Spleen (tissue), 13 donors: ENCODE measurements around the gene DSCAML1. TPM values are rescaled to one million over a fixed set of nuclear protein-coding genes. Genes with fewer than 3 reads are reported as not detected.

Source experiments
- DNase-seq: peaks from one replicate; pipeline ENCODE4 v3.0.0-alpha.2; 2020
- H3K27ac ChIP-seq, 8 donors: fragments of 200-600 bp; sonication (generic) in 7 of 8; 1 replicate in 4 of 8; 2 replicates in 4 of 8; pipeline versions ENCODE4 v1.5.0 to v1.8.0; 2016 to 2021; ENCODE audit warnings: inconsistent platforms in 4 of 8, mild to moderate bottlenecking in 4 of 8, moderate library complexity in 1 of 8
- H3K27me3 ChIP-seq, 7 donors: fragments of 200-600 bp; sonication (generic) in 6 of 7; replicated peaks in 1 of 7; 1 replicate in 4 of 7; 2 replicates in 3 of 7; pipeline versions ENCODE4 v1.5.0 to v1.8.0; 2016 to 2021; ENCODE audit warnings: inconsistent platforms in 3 of 7, mild to moderate bottlenecking in 1 of 7
- H3K36me3 ChIP-seq, 6 donors: fragments of 200-600 bp; sonication (generic) in 5 of 6; 1 replicate in 4 of 6; 2 replicates in 2 of 6; pipeline versions ENCODE4 v1.5.0 to v1.8.0; 2016 to 2021; ENCODE audit warnings: inconsistent platforms in 2 of 6
- H3K4me1 ChIP-seq, 6 donors: fragments of 200-600 bp; sonication (generic) in 5 of 6; 1 replicate in 3 of 6; 2 replicates in 3 of 6; pipeline versions ENCODE4 v1.5.0 to v1.8.0; 2016 to 2021; ENCODE audit warnings: inconsistent platforms in 3 of 6
- H3K4me3 ChIP-seq, 8 donors: fragments of 200-600 bp; sonication (generic) in 7 of 8; 1 replicate in 4 of 8; 2 replicates in 4 of 8; pipeline versions ENCODE4 v1.5.0 to v1.8.0; 2016 to 2021; ENCODE audit warnings: inconsistent platforms in 4 of 8, mild to moderate bottlenecking in 4 of 8, moderate library complexity in 2 of 8
- H3K9me3 ChIP-seq, 8 donors: fragments of 200-600 bp; sonication (generic) in 7 of 8; 1 replicate in 4 of 8; 2 replicates in 4 of 8; pipeline versions ENCODE4 v1.5.0 to v1.8.0; 2016 to 2021; ENCODE audit warnings: inconsistent platforms in 4 of 8
- POLR2A ChIP-seq, 3 donors: fragments of 450-650 bp; IDR thresholded peaks; one replicate each; pipeline ENCODE4 v1.5.1; 2017; ENCODE audit warnings: antibody characterized with exemption in 3 of 3, mild to moderate bottlenecking in 1 of 3
- POLR2AphosphoS5 ChIP-seq, 3 donors: sonication (generic); formaldehyde crosslinking; IDR thresholded peaks; one replicate each; pipeline ENCODE4 v1.5.1; 2017; ENCODE audit warnings: antibody characterized with exemption in 3 of 3
- WGBS, 5 donors: extraction: QIAGEN DNeasy Blood & Tissue Kit in 3 of 5; methylation state at CpG; one replicate each; pipeline versions ENCODE4 v1.1.5 to v1.1.7; 2013 to 2018; 5-methylcytosine and 5-hydroxymethylcytosine counted together
- intact Hi-C: fragments of 100-400 bp; cut with DNase I; formaldehyde crosslinking; loops from one replicate; pipeline ENCODE4 v1.15.0; 2023; ENCODE audit warnings: low total_unique reads
- long read RNA-seq, 2 donors: transcript quantifications; one replicate each; lab custom pipeline, GENCODE V29; 2026
- polyA plus RNA-seq, 3 donors: library from polyadenylated mRNA; stranded (reverse); fragments of 200-250 nt; gene quantifications; one replicate each; pipeline ENCODE4 v1.2.1, GENCODE V29; 2013
- total RNA-seq, 7 donors: library from RNA; depleted of rRNA in 3 of 7; stranded (reverse); fragments of >200 nt in 3 of 7; fragmentation: NEBNext Ultra II Directional in 4 of 7; extraction: Animal tissue kit (Norgen Biotek cat#: 25700) in 4 of 7; gene quantifications; one replicate each; pipeline versions ENCODE4 v1.1.0 to v1.2.1, GENCODE V29; 2016 to 2021
- TF ChIP-seq, protein P1 (sequence below), 11 experiments: fragments of 200-600 bp in 7 of 11; fragments of 450-650 bp in 4 of 11; sonication (generic) in 4 of 11; IDR thresholded peaks in 8 of 11; conservative IDR thresholded peaks in 3 of 11; 1 replicate in 7 of 11; 2 replicates in 4 of 11; pipeline versions ENCODE4 v1.4.0 to v1.8.0; 2016 to 2021; ENCODE audit warnings: antibody characterized with exemption in 11 of 11, inconsistent platforms in 4 of 11, mild to moderate bottlenecking in 1 of 11
- donor health status: healthy with polysubstance abuse.
- donor health status: DM: no; HTN: no; CAD: no; lungs with moderate emphysema.
- donor health status: DM: no; HTN: no; CAD: no.
- donor health status: Bipolar disorder and iron deficiency.
- donor health status: healthy.
- donor health status: DM: no; HTN: no; CAD: no.
- donor health status: DM: yes; HTN: yes; CAD: no.

Gene DSCAML1
- total RNA-seq (10 to 100 TPM in 1 of 7 donors, 1 to 10 TPM in 5, under 1 TPM in 1; 0.54 to 10.7 (median 3.6) TPM), polyA plus RNA-seq (under 1 TPM; 0.07 to 0.41 (median 0.35) TPM)
- long read RNA-seq, donor 1: 0 reads
- long read RNA-seq, donor 2: 0 reads

DNA sequence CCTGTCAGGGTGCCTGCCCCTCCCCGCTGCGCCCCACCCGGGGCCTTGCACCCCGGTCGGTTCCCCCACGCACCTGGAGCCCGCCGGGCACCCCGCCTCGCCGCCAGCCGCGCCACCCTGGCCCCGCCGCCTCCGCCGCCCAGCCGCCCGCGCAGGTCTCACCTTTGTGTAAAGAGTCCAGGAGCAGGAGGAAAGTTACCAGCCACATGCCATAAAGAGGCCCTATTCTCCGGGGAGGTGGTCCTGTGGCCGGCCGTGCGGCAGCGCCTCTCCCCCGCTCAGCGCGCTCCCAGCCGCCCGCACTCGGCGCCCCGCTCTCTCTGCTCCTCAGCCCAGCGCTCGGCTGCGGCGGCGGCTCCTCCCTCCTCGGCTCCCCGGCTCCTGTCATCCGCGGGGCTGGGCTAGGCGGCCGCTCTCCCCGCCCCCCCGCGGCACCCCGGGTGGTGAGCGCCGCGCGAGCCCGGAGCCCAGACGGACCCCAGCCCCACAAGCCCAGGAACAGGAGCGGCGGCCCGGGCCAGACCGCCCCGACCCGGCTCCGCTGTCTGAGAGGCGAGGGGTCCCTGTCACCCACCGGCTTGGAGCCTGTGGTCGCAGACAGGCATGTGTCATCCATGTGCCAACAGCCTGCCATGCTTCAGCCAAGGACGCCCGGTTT, at the start of gene DSCAML1:
Gene DSCAML1, minus strand, starts transcription at position 345 of the 658 bp plus-strand sequence. Its CDS starts 137 bp downstream, at position 208.
- 0 to 16% (median 7%) methylated on average over 12 to 66 of the region's 66 CpGs for WGBS, 5 donors
- no peaks in the 10 kb centered on the region for H3K9me3 ChIP-seq
- peaks cover 11 to 29% (median 22%) of the 10 kb centered on the region in 6 donors for H3K4me1 ChIP-seq
- DNase-seq: no peak
- peaks cover 6 to 75% (median 40%) of the 10 kb centered on the region in 7 donors for H3K27me3 ChIP-seq
- no peaks in the 10 kb centered on the region for H3K36me3 ChIP-seq
- H3K27ac ChIP-seq: no peak within 1 kb of the TSS
- intact Hi-C loops: no loop called here
- TF ChIP-seq, protein P1, sequence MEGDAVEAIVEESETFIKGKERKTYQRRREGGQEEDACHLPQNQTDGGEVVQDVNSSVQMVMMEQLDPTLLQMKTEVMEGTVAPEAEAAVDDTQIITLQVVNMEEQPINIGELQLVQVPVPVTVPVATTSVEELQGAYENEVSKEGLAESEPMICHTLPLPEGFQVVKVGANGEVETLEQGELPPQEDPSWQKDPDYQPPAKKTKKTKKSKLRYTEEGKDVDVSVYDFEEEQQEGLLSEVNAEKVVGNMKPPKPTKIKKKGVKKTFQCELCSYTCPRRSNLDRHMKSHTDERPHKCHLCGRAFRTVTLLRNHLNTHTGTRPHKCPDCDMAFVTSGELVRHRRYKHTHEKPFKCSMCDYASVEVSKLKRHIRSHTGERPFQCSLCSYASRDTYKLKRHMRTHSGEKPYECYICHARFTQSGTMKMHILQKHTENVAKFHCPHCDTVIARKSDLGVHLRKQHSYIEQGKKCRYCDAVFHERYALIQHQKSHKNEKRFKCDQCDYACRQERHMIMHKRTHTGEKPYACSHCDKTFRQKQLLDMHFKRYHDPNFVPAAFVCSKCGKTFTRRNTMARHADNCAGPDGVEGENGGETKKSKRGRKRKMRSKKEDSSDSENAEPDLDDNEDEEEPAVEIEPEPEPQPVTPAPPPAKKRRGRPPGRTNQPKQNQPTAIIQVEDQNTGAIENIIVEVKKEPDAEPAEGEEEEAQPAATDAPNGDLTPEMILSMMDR (IDR thresholded peaks at IDR 0.05 in 8 of 11, conservative IDR thresholded peaks at IDR 0.05 in 3 of 11): no peak
- TF ChIP-seq POLR2A (IDR thresholded peaks at IDR 0.05) (no peak), POLR2AphosphoS5 (IDR thresholded peaks at IDR 0.05) (peak in 2 of 3 donors; percentile 14 to 17)
- H3K4me3 ChIP-seq: peak within 1 kb of the TSS in 7 of 8 donors; percentile 6 to 61 (median 23)

DNA sequence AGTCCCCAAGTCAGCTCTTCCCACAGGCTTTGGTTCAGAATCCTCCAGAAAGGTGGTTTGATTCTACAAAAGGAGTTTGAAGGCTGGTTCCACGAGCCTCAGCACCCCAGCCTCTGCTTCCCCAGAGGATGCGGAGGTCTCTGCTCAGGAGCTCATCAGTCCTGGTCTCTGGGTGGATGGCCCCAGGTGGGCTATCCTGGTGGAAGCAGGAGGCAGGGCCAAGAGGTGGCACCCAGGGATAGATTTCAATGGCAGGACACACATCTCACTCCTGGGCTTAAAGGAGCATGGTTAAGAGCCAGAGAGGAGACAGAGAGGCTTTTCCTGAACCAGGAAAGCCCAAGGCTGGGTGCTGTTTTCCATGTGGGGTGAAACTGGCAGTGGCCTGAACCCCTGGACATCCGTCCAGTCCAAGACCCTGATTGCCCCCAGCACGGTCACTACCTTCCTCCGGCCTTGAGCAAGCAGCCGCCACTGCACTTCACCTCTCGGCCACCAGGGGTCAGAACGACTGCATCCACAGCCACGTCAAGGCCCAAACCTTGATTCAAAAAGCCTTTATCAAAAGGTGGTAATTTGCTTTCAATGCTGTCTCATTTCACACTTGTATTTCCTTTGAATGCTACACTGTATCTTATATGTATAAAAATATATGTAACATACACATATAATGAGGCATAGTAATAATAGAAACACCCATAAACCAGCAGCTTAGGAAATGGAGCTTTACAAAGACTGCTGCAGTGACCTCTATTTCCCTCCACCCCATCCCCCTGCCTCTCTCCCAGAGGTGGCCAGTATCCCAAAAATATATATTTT, 46.9 kb upstream of the DSCAML1 start:
- Histone ChIP-seq H3K4me3 (no peak overlapping the region), H3K36me3 (peaks cover 0 to 16% (median 7%) of the 10 kb centered on the region in 6 donors), H3K4me1 (peaks cover 4 to 43% (median 22%) of the 10 kb centered on the region in 6 donors), H3K9me3 (no peaks in the 10 kb centered on the region), H3K27me3 (no peaks in the 10 kb centered on the region), H3K27ac (peak overlapping the region in 7 of 8 donors; percentile 0 to 66 (median 46))
- DNase-seq: peak; percentile 94
- intact Hi-C loops: loop anchor here (5.0 to 10.0 kb wide), 2 partner anchors 98 to 211 kb away; no protein-coding TSS in a partner anchor
- WGBS, 5 donors: 21 to 25% (median 23%) methylated on average over 9 of the region's 9 CpGs
- TF ChIP-seq POLR2A (IDR thresholded peaks at IDR 0.05) (no peak), POLR2AphosphoS5 (IDR thresholded peaks at IDR 0.05) (peak; percentile 26 to 76 (median 68))
- TF ChIP-seq, protein P1 (IDR thresholded peaks at IDR 0.05 in 8 of 11, conservative IDR thresholded peaks at IDR 0.05 in 3 of 11): peak; percentile 98 to 99 (median 99)

DNA sequence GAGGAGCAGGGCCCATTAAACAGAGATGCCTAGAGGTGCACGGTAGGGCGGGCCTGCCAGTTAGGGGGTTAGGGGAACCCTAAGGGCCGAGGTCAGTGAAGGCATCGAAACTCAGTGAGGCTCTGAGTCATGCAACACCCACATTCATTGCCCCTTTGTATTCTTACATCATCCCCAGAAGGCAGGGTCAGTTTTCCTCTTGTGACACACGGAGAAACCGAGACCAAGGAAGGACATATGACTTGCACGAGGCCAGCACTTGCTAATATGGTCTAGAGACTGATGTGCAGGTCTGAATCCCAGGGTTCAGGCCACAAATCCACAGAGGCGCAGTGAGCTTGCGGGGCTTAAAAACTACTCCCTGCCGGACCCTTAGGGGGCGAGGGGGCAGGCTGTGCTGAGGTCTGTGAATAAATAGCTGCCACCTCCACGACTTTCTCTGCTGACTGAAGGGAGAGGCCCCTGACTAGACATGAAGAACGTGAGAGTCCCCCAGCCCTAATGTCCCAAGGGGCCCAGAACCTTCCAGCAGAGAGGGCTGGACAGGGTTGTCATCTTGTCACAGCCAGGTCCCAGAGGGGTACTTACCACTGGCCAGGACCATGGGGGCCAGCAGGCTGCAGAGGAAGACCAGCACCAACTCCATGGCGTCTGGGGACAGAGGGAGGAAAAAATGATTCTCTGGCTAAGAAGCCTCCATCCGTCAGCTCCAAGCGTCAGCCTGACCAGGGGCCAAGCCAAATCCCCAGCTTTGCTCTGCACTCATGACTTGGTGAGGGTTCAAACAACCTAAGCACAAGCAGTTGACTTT, 45.3 kb upstream of the DSCAML1 start:
- no peak for DNase-seq
- peaks cover 0 to 32% (median 10%) of the 10 kb centered on the region in 6 donors for H3K36me3 ChIP-seq
- H3K9me3 ChIP-seq: no peaks in the 10 kb centered on the region
- H3K27ac ChIP-seq: peak overlapping the region in 4 of 8 donors; percentile 55 to 66 (median 60)
- no peak overlapping the region for H3K4me3 ChIP-seq
- intact Hi-C loops: loop anchor here (5.0 to 10.0 kb wide), 2 partner anchors 100 to 212 kb away; no protein-coding TSS in a partner anchor
- 61 to 81% (median 72%) methylated on average over 16 of the region's 16 CpGs for WGBS, 5 donors
- no peaks in the 10 kb centered on the region for H3K27me3 ChIP-seq
- TF ChIP-seq POLR2AphosphoS5 (IDR thresholded peaks at IDR 0.05) (peak in 1 of 3 donors; percentile 30), POLR2A (IDR thresholded peaks at IDR 0.05) (no peak)
- TF ChIP-seq, protein P1 (IDR thresholded peaks at IDR 0.05 in 8 of 11, conservative IDR thresholded peaks at IDR 0.05 in 3 of 11): no peak
- H3K4me1 ChIP-seq: peaks cover 4 to 42% (median 22%) of the 10 kb centered on the region in 6 donors
